Fibroblast of lung (primary cell): ENCODE results near the gene ABCA9. TPM values are rescaled to one million over a fixed set of nuclear protein-coding genes. Genes with fewer than 3 reads are reported as not detected.

Experiments used
- polyA plus RNA-seq, 2 donors: library from polyadenylated mRNA; depleted of rRNA in 1 of 2; stranded (reverse) in 1 of 2; unstranded in 1 of 2; fragments of >200 nt; gene quantifications; 2 replicates each; pipeline ENCODE4 v1.2.1, GENCODE V29; 2011 to 2012; ENCODE audit warnings: missing spikeins in 1 of 2
- total RNA-seq: library from RNA; depleted of rRNA; stranded (reverse); fragments of >200 nt; gene quantifications from 2 replicates; pipeline ENCODE4 v1.2.1, GENCODE V29; 2014

The ABCA9 gene
- total and polyA plus RNA-seq, 2 donors (not counting 1 experiment from before 2014, with no cell fraction given), result 1.6 to 3.1 TPM

Other genes starting within 250 kb of the ABCA9 start
- gene ABCA8, start 105.5 kb downstream of the ABCA9 start, total RNA-seq, result 42.6 and 47.2 TPM in 2 replicates
- gene ABCA8, start 105.5 kb downstream of the ABCA9 start, polyA plus RNA-seq, result 6.4 and 9.5 TPM in 2 replicates
- gene ABCA6, start 81.0 kb upstream of the ABCA9 start, total RNA-seq, result 12.9 and 23.1 TPM in 2 replicates
- gene ABCA6, start 81.0 kb upstream of the ABCA9 start, polyA plus RNA-seq, result 4.2 and 4.3 TPM in 2 replicates
- 2.6 and 2.8 TPM in 2 replicates for gene ABCA10, start 167.9 kb upstream of the ABCA9 start, total RNA-seq
- 0.23 and 0.64 TPM in 2 replicates for gene ABCA10, start 167.9 kb upstream of the ABCA9 start, polyA plus RNA-seq